Limb (tissue), 2 donors: ENCODE data around the gene ZNF432.

Source experiments
- DNase-seq, 2 donors: peaks; one replicate each; pipeline ENCODE4 v3.0.0-alpha.2; 2016; ENCODE audit errors: extremely low spot score in 2 of 2

ZNF432 gene

DNA sequence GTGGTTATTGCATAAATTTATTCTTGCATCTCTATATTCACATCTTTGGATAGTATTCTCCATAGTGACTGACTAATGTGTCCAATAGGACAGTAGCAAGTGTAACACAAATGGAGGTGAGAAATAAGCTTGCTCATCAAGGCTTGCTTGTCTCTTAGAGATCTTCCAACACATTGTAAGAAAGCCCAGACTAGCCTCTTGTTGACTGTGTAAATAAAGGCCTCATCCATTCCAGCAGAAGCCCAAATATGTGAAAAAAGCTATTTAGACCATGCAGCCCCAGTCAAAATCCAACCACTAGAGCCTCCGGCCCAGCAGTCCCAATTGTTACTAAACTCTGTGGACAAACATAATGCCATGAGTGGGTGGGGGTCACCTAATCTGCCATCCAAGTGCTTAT lies 38.0 kb downstream of the ZNF432 start:
- DNase-seq = no peak

DNA sequence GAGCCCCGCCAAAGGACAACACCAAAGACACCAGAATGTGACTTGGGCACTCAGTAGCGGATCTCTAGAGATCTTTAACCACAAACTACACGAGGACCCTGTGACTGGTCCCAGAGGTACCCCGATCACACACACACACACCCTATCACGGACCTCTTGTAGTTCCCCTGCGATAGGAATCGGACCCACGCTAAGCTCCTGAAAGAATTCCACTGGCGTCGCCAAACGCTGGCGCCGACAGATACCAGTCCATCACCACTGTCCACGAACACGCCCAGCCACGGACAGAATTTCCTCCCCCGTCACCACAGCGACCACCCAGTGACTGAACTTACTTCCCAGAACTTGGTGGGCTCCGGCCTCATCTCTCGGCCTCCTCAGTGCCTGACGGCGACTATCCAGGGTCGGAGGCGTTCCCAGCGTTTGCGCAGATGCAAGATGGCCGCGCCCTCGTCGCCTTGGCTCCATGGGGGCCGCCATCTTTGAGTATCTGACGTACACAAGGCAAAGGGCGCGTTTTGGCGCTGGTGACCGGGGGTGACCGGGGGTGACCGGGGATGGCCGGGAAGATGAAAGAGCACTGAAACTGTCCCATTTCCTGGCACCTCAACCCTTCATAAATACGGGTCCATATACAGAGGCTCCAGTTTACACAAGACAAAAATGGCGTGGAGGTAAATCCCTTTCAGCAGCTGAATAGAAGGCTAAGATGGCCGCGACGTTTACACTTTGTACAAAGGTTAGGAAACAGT lies 40.7 kb downstream of the ZNF432 start, which contains the start of gene ZNF615:
Gene ZNF615 (minus strand): TSS at position 406 of the 752 bp plus-strand sequence. CDS start 4,500 bp downstream, outside the sequence.
- DNase-seq = peak; percentile 86 to 94

GRCh38 chr19:52007451-52007805 lies 41.2 kb downstream of the ZNF432 start:
- peak; percentile 4 to 44 for DNase-seq

GRCh38 chr19:51994048-51994644 lies 54.5 kb downstream of the ZNF432 start:
- no peak for DNase-seq

GRCh38 chr19:51993422-51993821 lies 55.2 kb downstream of the ZNF432 start:
- DNase-seq = no peak

- DNase-seq = peak; percentile 90 to 95
These were observed 62.0 kb downstream of the ZNF432 start, which contains the start of gene ZNF350 for GRCh38 chr19:51986309-51987291. Gene ZNF350, minus strand, starts transcription at chr19:51986840. Its CDS starts 12,480 bp downstream, at chr19:51974360.

DNA sequence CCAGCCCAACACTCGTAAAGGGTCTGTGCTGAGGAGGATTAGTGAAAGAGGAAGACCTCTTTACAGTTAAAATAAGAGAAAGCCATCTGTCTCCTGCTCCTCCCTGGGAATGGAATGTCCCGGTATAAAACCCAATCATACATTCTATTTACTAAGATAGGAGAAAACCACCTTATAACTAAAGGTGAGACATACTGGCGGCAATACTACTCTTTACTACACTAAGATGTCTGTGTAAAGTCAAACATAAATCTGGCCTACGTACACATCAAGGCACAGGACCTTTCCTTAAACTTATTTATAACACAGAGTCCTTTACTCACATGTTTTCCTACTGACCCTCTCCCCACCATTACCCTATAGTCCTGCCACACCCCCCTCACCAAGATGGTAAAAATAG lies 65.3 kb downstream of the ZNF432 start:
- DNase-seq = no peak
